Measurements from ENCODE around the gene NEB. TPM values are rescaled to one million over a fixed set of nuclear protein-coding genes. Genes with fewer than 3 reads are reported as not detected.

NEB gene
- total RNA-seq, 4 donors from 2014 or later: 1.6 to 16.4 (median 4.4) TPM

- intact Hi-C loops (cut with DNase I): no loop called here
- Histone ChIP-seq H3K27ac (no peak overlapping the region), H3K4me1 (no peaks in the 10 kb centered on the region), H3K36me3 (no peaks in the 10 kb centered on the region), H3K4me3 (replicated peaks in 1 of 3) (no peak overlapping the region), H3K27me3 (no peaks in the 10 kb centered on the region), H3K9me3 (no peaks in the 10 kb centered on the region)
- no peak for TF ChIP-seq POLR2A (IDR thresholded peaks at IDR 0.05)
- TF ChIP-seq, protein P1, sequence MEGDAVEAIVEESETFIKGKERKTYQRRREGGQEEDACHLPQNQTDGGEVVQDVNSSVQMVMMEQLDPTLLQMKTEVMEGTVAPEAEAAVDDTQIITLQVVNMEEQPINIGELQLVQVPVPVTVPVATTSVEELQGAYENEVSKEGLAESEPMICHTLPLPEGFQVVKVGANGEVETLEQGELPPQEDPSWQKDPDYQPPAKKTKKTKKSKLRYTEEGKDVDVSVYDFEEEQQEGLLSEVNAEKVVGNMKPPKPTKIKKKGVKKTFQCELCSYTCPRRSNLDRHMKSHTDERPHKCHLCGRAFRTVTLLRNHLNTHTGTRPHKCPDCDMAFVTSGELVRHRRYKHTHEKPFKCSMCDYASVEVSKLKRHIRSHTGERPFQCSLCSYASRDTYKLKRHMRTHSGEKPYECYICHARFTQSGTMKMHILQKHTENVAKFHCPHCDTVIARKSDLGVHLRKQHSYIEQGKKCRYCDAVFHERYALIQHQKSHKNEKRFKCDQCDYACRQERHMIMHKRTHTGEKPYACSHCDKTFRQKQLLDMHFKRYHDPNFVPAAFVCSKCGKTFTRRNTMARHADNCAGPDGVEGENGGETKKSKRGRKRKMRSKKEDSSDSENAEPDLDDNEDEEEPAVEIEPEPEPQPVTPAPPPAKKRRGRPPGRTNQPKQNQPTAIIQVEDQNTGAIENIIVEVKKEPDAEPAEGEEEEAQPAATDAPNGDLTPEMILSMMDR (IDR thresholded peaks at IDR 0.05): no peak
- no peak for DNase-seq
- WGBS, 2 donors: 85 to 91% methylated on average over 2 of the region's 2 CpGs
Observed at GRCh38 chr2:151658081-151658480, 76.2 kb downstream of the NEB start.

DNA sequence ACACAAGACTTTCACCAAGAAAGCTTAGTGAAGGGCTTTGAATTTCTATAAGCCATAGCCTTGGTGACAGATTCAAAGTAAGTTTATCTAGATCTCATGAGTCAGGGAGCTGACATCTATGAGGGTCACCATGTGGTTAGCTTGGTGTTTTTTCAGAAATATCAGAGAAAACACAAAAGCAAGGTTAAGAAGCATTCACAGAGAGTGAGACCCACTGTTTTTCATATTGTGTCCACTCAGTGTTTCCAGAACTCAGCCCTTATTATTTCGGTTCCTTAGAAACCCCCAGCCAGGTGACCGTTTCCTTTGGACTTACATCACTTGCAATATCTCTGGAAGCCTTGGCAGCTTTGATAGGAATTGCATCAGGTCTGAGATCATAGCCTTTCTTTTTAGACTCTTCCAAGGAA is 76.6 kb downstream of the NEB start:
- Histone ChIP-seq H3K9me3 (no peaks in the 10 kb centered on the region), H3K27ac (no peak overlapping the region), H3K27me3 (no peaks in the 10 kb centered on the region), H3K36me3 (no peaks in the 10 kb centered on the region), H3K4me1 (no peaks in the 10 kb centered on the region), H3K4me3 (replicated peaks in 1 of 3) (no peak overlapping the region)
- no peak for DNase-seq
- WGBS, 2 donors: 88 to 89% methylated on average over 2 of the region's 2 CpGs
- TF ChIP-seq, protein P1 (IDR thresholded peaks at IDR 0.05): no peak
- TF ChIP-seq POLR2A (IDR thresholded peaks at IDR 0.05): no peak
- intact Hi-C loops (cut with DNase I): no loop called here

GRCh38 chr2:151655663-151656398 is 78.4 kb downstream of the NEB start:
- WGBS, 2 donors: 81 to 85% methylated on average over 8 of the region's 8 CpGs
- Histone ChIP-seq H3K4me3 (replicated peaks in 1 of 3) (no peak overlapping the region), H3K9me3 (no peaks in the 10 kb centered on the region), H3K27ac (no peak overlapping the region), H3K36me3 (no peaks in the 10 kb centered on the region), H3K4me1 (no peaks in the 10 kb centered on the region), H3K27me3 (no peaks in the 10 kb centered on the region)
- TF ChIP-seq, protein P1 (IDR thresholded peaks at IDR 0.05): no peak
- TF ChIP-seq POLR2A (IDR thresholded peaks at IDR 0.05): no peak
- DNase-seq: peak in 1 of 2 donors; percentile 8
- intact Hi-C loops (cut with DNase I): no loop called here

DNA sequence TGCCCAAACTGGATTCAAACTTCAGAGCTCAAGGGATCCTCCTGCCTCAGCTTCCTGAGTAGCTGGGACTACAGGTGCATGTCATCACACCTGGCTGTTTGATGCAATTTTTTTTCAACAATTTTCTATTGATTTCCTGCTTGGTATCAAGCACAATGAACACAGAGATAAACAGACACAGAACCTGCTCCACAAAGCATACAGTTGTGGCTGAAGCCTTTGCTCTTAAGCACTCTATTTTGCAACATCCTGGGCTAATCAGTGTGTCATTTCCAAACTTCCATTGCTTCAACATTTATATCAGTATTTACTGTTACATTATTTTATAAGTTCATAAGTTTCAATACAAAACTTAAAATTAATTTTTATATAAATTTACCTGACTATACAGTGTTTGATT is 79.4 kb downstream of the NEB start:
- TF ChIP-seq, protein P1 (IDR thresholded peaks at IDR 0.05): no peak
- TF ChIP-seq POLR2A (IDR thresholded peaks at IDR 0.05): no peak
- Histone ChIP-seq H3K27ac (no peak overlapping the region), H3K4me1 (no peaks in the 10 kb centered on the region), H3K36me3 (no peaks in the 10 kb centered on the region), H3K27me3 (no peaks in the 10 kb centered on the region), H3K9me3 (no peaks in the 10 kb centered on the region), H3K4me3 (replicated peaks in 1 of 3) (no peak overlapping the region)
- intact Hi-C loops (cut with DNase I): no loop called here
- DNase-seq: no peak

- H3K4me3 ChIP-seq (replicated peaks in 1 of 3): no peak overlapping the region
- no peaks in the 10 kb centered on the region for H3K36me3 ChIP-seq
- 92 to 94% methylated on average over 3 of the region's 3 CpGs for WGBS, 2 donors
- H3K27ac ChIP-seq: no peak overlapping the region
- no peaks in the 10 kb centered on the region for H3K27me3 ChIP-seq
- H3K4me1 ChIP-seq: no peaks in the 10 kb centered on the region
- no peak for DNase-seq
- H3K9me3 ChIP-seq: no peaks in the 10 kb centered on the region
- intact Hi-C loops (cut with DNase I): no loop called here
- TF ChIP-seq, protein P1 (IDR thresholded peaks at IDR 0.05): no peak
- no peak for TF ChIP-seq POLR2A (IDR thresholded peaks at IDR 0.05)
Observed at GRCh38 chr2:151654085-151654484, 80.2 kb downstream of the NEB start.
